Peyer's patch (tissue), 4 donors: ENCODE data around the gene MISP3.

Experiments used
- CTCF ChIP-seq, 6 experiments: fragments of 450-650 bp in 4 of 6; fragments of 200-600 bp in 2 of 6; sonication (generic) in 1 of 6; IDR thresholded peaks; one replicate each; pipeline ENCODE4 v1.5.1; 2017 to 2019; ENCODE audit warnings: antibody characterized with exemption in 6 of 6, mild to moderate bottlenecking in 3 of 6, moderate library complexity in 1 of 6
- POLR2A ChIP-seq, 2 donors: fragments of 450-650 bp; IDR thresholded peaks; one replicate each; pipeline ENCODE4 v1.5.1; 2017; ENCODE audit warnings: antibody characterized with exemption in 2 of 2, mild to moderate bottlenecking in 2 of 2, moderate library complexity in 2 of 2

- TF ChIP-seq CTCF (IDR thresholded peaks at IDR 0.05) (no peak), POLR2A (IDR thresholded peaks at IDR 0.05) (no peak)
Measured at GRCh38 chr19:14105680-14106079, 33.1 kb downstream of the MISP3 start.
